GM12872 (cell line): ENCODE data around the gene ROBO4.

Source experiments
- CTCF ChIP-seq: IDR thresholded peaks from 3 replicates; pipeline ENCODE4 v1.5.1; 2011; ENCODE audit warnings: low read depth, mild to moderate bottlenecking, low read length, moderate library complexity; ENCODE audit not compliant: insufficient read depth

The ROBO4 gene

DNA sequence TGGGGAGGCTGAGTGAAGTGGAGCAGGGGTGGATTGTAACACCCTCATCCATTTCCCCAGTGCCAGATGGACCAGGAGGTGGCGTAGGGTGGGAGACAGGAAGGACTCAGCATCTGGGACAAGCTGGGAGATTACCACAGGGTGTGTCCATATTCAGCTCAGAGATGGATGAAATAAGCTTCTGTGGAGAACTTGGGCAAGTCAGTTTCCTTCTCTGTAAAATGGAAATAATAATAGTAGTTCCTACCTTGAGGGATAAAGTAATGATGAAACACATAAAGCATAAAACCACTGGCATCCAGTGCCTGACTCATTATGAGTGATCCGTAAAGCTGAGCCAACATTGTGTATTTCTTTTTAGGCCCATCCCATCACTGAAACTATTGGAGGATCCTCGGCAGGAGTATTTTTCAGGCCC is 607 bp upstream of the ROBO4 start:
- no peak for TF ChIP-seq CTCF

- no peak for TF ChIP-seq CTCF
Observed at GRCh38 chr11:124896821-124897391, 759 bp downstream of the ROBO4 start.

DNA sequence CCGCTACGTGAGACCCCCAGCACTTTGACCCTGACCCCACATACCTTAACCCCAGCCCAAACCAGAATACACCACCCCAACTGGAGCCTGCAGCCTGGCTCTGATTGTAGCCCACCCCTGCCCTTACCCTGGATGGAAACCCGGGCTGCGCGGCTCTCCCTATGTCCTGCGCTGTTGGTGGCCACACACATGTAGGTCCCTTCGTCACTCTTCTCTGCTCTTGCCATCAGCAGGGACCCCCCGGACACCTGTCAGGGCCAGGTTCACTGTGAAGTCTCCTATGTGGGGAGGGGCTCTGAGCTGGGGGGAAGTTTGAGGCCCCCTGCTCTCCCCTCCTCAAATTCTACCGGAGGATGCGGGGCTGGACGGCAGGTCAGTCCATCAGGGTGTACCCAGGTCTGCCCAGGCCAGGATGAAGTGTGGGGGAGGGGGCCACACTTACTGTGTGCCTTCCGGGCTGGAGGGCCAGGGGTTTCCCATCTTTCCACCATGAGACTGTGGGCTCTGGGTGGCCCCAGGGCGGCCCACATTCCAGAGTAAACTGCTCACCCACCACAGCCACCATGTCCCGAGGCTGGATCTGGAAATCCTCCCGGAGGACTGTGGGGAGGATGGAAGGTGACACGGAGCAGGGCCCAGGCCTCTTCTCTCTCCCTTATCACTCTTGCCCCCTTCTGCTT is 1.5 kb downstream of the ROBO4 start:
- TF ChIP-seq CTCF, result no peak

- no peak for TF ChIP-seq CTCF
Observed at GRCh38 chr11:124895471-124895971, 2.1 kb downstream of the ROBO4 start.

GRCh38 chr11:124894606-124895430 is 2.8 kb downstream of the ROBO4 start:
- TF ChIP-seq CTCF, result no peak

GRCh38 chr11:124893781-124894401 is 3.8 kb downstream of the ROBO4 start:
- no peak for TF ChIP-seq CTCF

DNA sequence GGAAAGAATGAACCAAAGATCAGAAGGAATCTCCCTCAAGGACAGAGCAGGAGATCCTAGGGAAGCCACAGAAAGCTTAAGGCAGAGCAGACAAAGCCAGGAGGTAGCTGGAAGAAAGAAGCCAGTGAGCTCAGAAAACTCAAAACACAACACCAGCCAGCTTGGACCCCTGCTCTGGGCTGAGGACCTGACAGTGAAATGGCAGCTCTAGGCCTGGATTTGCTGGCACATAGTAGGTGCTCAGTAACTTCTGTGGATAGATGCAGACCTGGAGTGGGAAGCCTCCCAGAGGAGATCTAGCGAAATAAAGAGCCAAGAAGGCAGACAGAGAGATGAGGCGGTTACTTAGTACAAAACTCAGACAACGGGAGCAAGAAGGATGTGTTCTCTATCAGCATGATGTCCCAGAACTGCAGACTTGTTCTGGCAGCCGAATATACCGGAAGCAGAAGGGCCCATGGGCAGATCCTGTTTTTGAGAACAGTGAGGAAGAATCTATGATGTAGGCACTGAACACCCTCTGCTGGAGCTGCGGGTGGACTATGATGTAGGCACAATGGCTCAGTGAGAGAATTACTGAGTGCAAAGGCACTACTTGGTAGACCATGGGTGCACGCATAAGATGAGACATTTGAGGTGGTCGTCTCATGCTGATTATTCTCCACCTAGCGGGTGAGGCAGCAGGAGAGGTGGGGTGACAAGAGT is 4.8 kb downstream of the ROBO4 start:
- TF ChIP-seq CTCF, result no peak
